KMS-11 (cell line): Measurements from ENCODE around the gene LSAMP.

Experiments
- H2AFZ ChIP-seq: fragments of 200-600 bp; sonication (generic); 2 replicates; pipeline ENCODE4 v1.6.1; 2016; ENCODE audit warnings: antibody characterized with exemption, mixed run types, low read depth
- H3K27ac ChIP-seq: fragments of 200-600 bp; sonication (generic); 2 replicates; pipeline ENCODE4 v1.6.1; 2016; ENCODE audit warnings: mild to moderate bottlenecking, mixed run types
- H3K27me3 ChIP-seq: fragments of 200-600 bp; sonication (generic); 2 replicates; pipeline ENCODE4 v1.6.1; 2017; ENCODE audit warnings: mild to moderate bottlenecking, low read depth, mixed run types, moderate library complexity; ENCODE audit not compliant: insufficient read depth
- H3K36me3 ChIP-seq: fragments of 200-600 bp; sonication (generic); 2 replicates; pipeline ENCODE4 v1.6.1; 2017; ENCODE audit warnings: mild to moderate bottlenecking, mixed run types; ENCODE audit not compliant: insufficient read depth
- H3K4me1 ChIP-seq: fragments of 200-600 bp; sonication (generic); 2 replicates; pipeline ENCODE4 v1.6.1; 2016; ENCODE audit warnings: mild to moderate bottlenecking, low read depth, mixed run types; ENCODE audit not compliant: poor library complexity, severe bottlenecking
- H3K4me2 ChIP-seq: fragments of 200-600 bp; sonication (generic); 2 replicates; pipeline ENCODE4 v1.7.0; 2016; ENCODE audit warnings: mild to moderate bottlenecking, mixed run types
- H3K4me3 ChIP-seq: fragments of 200-600 bp; sonication (generic); IDR thresholded peaks from 2 replicates; pipeline ENCODE4 v1.6.1; 2017; ENCODE audit warnings: low read depth, low read length, mixed read lengths; ENCODE audit not compliant: insufficient read depth
- H3K79me2 ChIP-seq: fragments of 200-600 bp; sonication (generic); 2 replicates; pipeline ENCODE4 v1.6.1; 2016; ENCODE audit warnings: low read depth, mixed run types; ENCODE audit not compliant: insufficient read depth
- H3K9ac ChIP-seq: fragments of 200-600 bp; sonication (generic); 2 replicates; pipeline ENCODE4 v1.6.1; 2016; ENCODE audit warnings: mild to moderate bottlenecking, mixed run types
- H4K20me1 ChIP-seq: fragments of 200-600 bp; sonication (generic); 2 replicates; pipeline ENCODE4 v1.6.1; 2016; ENCODE audit warnings: mild to moderate bottlenecking, mixed run types; ENCODE audit not compliant: insufficient read depth
- TF ChIP-seq, protein P1 (sequence below): fragments of 200-600 bp; sonication (generic); conservative IDR thresholded peaks from 2 replicates; pipeline ENCODE4 v1.6.1; 2017; ENCODE audit warnings: low read depth, mild to moderate bottlenecking, antibody characterized with exemption, low read length, moderate library complexity, mixed read lengths

LSAMP gene

DNA sequence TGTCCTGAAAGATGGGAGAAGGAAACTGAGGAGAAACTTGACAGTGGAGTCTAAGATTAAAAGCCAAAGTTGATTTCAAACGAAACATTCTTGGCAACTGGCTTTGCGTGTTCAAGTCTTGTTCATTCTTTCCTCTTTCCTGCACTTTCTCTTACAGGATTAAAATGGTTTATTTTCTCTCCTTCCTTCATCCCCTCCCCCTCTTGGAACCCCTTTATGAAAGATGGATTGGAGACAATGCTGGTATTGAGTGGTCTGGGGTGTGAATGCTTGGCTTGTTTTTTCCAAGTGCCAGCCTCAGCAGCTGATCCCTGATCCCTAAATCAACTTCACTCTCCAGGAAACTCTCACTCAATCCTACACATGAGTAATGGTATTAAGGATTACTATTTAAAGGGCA lies 703 bp upstream of the LSAMP start:
- no peak overlapping the region for H3K27ac ChIP-seq

DNA sequence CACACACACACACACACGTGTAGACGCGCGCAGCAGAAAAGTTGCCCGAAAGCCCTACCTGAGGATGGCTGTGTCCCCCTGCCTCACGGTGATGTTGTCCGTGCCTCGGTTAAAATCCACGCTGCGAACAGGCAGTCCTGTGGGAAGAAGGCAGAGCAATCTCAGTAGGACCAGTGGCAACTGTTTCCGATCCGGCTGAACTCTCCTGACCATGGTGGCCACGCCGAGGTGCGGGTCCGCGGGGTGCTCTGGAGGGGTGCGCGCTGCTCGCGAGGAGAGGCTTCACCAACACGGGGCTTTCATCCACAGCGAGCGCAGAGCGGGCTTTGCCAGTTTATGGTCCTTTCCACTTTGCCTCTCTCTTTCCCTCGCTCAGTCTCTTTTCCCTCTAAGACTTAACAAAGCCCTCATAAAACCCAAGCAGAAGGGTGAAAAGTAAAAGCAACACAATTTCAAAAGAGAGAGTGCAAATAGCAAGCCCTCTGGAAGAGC lies 422 bp downstream of the LSAMP start:
- H3K9ac ChIP-seq: no peak overlapping the region
- no peak overlapping the region for H3K4me3 ChIP-seq
- TF ChIP-seq, protein P1, sequence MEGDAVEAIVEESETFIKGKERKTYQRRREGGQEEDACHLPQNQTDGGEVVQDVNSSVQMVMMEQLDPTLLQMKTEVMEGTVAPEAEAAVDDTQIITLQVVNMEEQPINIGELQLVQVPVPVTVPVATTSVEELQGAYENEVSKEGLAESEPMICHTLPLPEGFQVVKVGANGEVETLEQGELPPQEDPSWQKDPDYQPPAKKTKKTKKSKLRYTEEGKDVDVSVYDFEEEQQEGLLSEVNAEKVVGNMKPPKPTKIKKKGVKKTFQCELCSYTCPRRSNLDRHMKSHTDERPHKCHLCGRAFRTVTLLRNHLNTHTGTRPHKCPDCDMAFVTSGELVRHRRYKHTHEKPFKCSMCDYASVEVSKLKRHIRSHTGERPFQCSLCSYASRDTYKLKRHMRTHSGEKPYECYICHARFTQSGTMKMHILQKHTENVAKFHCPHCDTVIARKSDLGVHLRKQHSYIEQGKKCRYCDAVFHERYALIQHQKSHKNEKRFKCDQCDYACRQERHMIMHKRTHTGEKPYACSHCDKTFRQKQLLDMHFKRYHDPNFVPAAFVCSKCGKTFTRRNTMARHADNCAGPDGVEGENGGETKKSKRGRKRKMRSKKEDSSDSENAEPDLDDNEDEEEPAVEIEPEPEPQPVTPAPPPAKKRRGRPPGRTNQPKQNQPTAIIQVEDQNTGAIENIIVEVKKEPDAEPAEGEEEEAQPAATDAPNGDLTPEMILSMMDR: no peak
- H3K27ac ChIP-seq: no peak overlapping the region
- H3K27me3 ChIP-seq: no peaks in the 10 kb centered on the region
- no peaks in the 10 kb centered on the region for H3K36me3 ChIP-seq
- H2AFZ ChIP-seq: no peak overlapping the region
- no peak overlapping the region for H3K4me2 ChIP-seq
- H3K79me2 ChIP-seq: no peaks in the 10 kb centered on the region
- no peaks in the 10 kb centered on the region for H3K4me1 ChIP-seq
- H4K20me1 ChIP-seq: no peaks in the 10 kb centered on the region

More for the DNA sequence above, 703 bp upstream of the LSAMP start:
- Histone ChIP-seq H4K20me1 (no peaks in the 10 kb centered on the region), H3K4me2 (no peak overlapping the region), H3K27me3 (no peaks in the 10 kb centered on the region), H2AFZ (no peak overlapping the region), H3K79me2 (no peaks in the 10 kb centered on the region), H3K9ac (no peak overlapping the region), H3K4me3 (no peak overlapping the region), H3K4me1 (no peaks in the 10 kb centered on the region), H3K36me3 (no peaks in the 10 kb centered on the region)
- TF ChIP-seq, protein P1: no peak

DNA sequence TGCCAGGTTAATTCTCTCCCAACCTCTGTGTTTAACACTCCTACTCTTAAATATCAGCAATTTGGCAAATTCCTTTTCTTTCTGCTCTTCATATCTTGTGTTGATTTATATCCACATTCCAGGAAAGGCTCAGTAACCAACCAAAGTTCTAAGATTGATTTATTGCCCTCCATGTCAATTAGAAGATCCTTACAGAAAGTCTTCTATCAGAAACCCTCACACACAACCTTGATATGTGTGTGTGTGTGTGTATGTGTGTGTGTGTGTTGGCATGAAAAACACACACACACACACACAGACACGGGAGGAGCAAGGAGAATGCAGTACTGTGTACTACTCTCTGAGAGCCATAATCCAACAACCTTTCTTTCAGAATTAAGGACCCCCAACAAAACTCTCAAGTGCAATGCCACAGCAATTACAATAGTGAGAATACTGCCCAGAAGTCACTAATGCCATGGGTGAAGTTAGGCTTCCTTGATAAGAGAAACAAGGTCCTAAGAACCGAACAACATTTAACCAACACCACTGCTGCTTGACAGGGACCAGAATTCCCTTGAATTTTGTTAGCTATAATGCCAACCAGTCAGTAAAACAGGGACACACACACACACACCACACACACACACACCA lies 1.1 kb downstream of the LSAMP start:
- Histone ChIP-seq H3K4me2 (no peak overlapping the region), H3K27me3 (no peaks in the 10 kb centered on the region), H4K20me1 (no peaks in the 10 kb centered on the region), H3K4me1 (no peaks in the 10 kb centered on the region), H3K9ac (no peak overlapping the region), H3K79me2 (no peaks in the 10 kb centered on the region), H3K27ac (no peak overlapping the region), H2AFZ (no peak overlapping the region), H3K4me3 (no peak overlapping the region), H3K36me3 (no peaks in the 10 kb centered on the region)
- TF ChIP-seq, protein P1: no peak

DNA sequence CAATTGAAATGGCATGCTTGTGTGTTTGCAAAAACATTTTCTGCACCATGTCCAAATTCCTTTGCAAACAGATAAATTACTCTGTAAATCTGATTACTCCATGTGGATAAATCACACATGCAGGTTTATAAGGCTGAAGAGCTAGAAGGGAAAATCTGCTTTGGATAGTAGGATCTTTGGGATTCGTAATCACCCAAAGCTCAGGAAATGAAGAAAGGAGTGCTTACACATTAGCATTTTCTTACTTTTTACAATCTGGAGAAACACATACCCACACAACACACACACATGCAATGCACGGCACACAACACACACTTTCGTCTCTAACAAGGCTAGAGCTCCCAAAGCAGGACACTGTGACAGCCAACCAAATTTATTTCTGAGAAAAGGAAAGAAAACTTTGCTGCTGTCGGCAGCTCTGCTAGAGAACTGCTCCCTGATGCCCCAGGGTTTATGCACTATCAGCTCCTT lies 2.1 kb downstream of the LSAMP start:
- no peaks in the 10 kb centered on the region for H3K27me3 ChIP-seq
- TF ChIP-seq, protein P1: no peak
- no peak overlapping the region for H3K27ac ChIP-seq
- H3K4me1 ChIP-seq: no peaks in the 10 kb centered on the region
- no peak overlapping the region for H3K4me3 ChIP-seq
- H3K79me2 ChIP-seq: no peaks in the 10 kb centered on the region
- no peaks in the 10 kb centered on the region for H3K36me3 ChIP-seq
- H3K4me2 ChIP-seq: no peak overlapping the region
- H4K20me1 ChIP-seq: no peaks in the 10 kb centered on the region
- no peak overlapping the region for H3K9ac ChIP-seq
- no peak overlapping the region for H2AFZ ChIP-seq
